ENCODE results near the gene FAM234B.

Gene FAM234B

GRCh38 chr12:13008741-13009380 lies 35.3 kb upstream of the FAM234B start:
- no peak for TF ChIP-seq CTCF (conservative IDR thresholded peaks at IDR 0.05; ENCODE audit: low read depth, low read length)
- Histone ChIP-seq H3K27ac (no peak overlapping the region), H3K4me1 (ENCODE audit: low read depth, poor library complexity, severe bottlenecking) (no peaks in the 10 kb centered on the region), H3K4me3 (IDR thresholded peaks at IDR 0.05; ENCODE audit: insufficient read depth, low read depth, low read length) (no peak overlapping the region), H4K20me1 (ENCODE audit: insufficient read depth) (no peaks in the 10 kb centered on the region), H2AFZ (ENCODE audit: low read depth) (no peak overlapping the region), H3K79me2 (ENCODE audit: insufficient read depth, low read depth) (no peaks in the 10 kb centered on the region), H3K36me3 (ENCODE audit: insufficient read depth) (no peaks in the 10 kb centered on the region), H3K9ac (no peak overlapping the region), H3K27me3 (ENCODE audit: insufficient read depth, low read depth) (no peaks in the 10 kb centered on the region), H3K4me2 (no peak overlapping the region)

GRCh38 chr12:13011098-13011497 lies 33.1 kb upstream of the FAM234B start:
- Histone ChIP-seq H3K4me2 (no peak overlapping the region), H3K27me3 (ENCODE audit: insufficient read depth, low read depth) (no peaks in the 10 kb centered on the region), H3K27ac (no peak overlapping the region), H2AFZ (ENCODE audit: low read depth) (no peak overlapping the region), H3K4me1 (ENCODE audit: low read depth, poor library complexity, severe bottlenecking) (peaks cover 6% of the 10 kb centered on the region), H3K36me3 (ENCODE audit: insufficient read depth) (no peaks in the 10 kb centered on the region), H3K4me3 (IDR thresholded peaks at IDR 0.05; ENCODE audit: insufficient read depth, low read depth, low read length) (no peak overlapping the region), H3K9ac (no peak overlapping the region), H4K20me1 (ENCODE audit: insufficient read depth) (no peaks in the 10 kb centered on the region), H3K79me2 (ENCODE audit: insufficient read depth, low read depth) (no peaks in the 10 kb centered on the region)
- no peak for TF ChIP-seq CTCF (conservative IDR thresholded peaks at IDR 0.05; ENCODE audit: low read depth, low read length)

- Histone ChIP-seq H3K4me1 (ENCODE audit: low read depth, poor library complexity, severe bottlenecking) (no peaks in the 10 kb centered on the region), H3K79me2 (ENCODE audit: insufficient read depth, low read depth) (no peaks in the 10 kb centered on the region), H3K27ac (no peak overlapping the region), H3K36me3 (ENCODE audit: insufficient read depth) (no peaks in the 10 kb centered on the region), H3K4me3 (IDR thresholded peaks at IDR 0.05; ENCODE audit: insufficient read depth, low read depth, low read length) (no peak overlapping the region), H2AFZ (ENCODE audit: low read depth) (no peak overlapping the region), H3K9ac (no peak overlapping the region), H3K27me3 (ENCODE audit: insufficient read depth, low read depth) (no peaks in the 10 kb centered on the region), H4K20me1 (ENCODE audit: insufficient read depth) (no peaks in the 10 kb centered on the region), H3K4me2 (no peak overlapping the region)
- no peak for TF ChIP-seq CTCF (conservative IDR thresholded peaks at IDR 0.05; ENCODE audit: low read depth, low read length)
These were observed 21.3 kb upstream of the FAM234B start for GRCh38 chr12:13022851-13023271.

- Histone ChIP-seq H3K9ac (no peak overlapping the region), H3K4me1 (ENCODE audit: low read depth, poor library complexity, severe bottlenecking) (no peaks in the 10 kb centered on the region), H3K4me3 (IDR thresholded peaks at IDR 0.05; ENCODE audit: insufficient read depth, low read depth, low read length) (no peak overlapping the region), H3K79me2 (ENCODE audit: insufficient read depth, low read depth) (no peaks in the 10 kb centered on the region), H2AFZ (ENCODE audit: low read depth) (no peak overlapping the region), H3K27me3 (ENCODE audit: insufficient read depth, low read depth) (no peaks in the 10 kb centered on the region), H3K4me2 (no peak overlapping the region), H4K20me1 (ENCODE audit: insufficient read depth) (no peaks in the 10 kb centered on the region), H3K27ac (no peak overlapping the region), H3K36me3 (ENCODE audit: insufficient read depth) (no peaks in the 10 kb centered on the region)
- no peak; the same call in 1 of the 2 replicates for TF ChIP-seq CTCF (conservative IDR thresholded peaks at IDR 0.05; ENCODE audit: low read depth, low read length)
These were observed 20.2 kb upstream of the FAM234B start for GRCh38 chr12:13023811-13024530.
